ENCODE data around the gene CELSR1.
A peak's percentile ranks its signal among the peaks of the same experiment; 100 is the strongest.

CELSR1 gene

DNA sequence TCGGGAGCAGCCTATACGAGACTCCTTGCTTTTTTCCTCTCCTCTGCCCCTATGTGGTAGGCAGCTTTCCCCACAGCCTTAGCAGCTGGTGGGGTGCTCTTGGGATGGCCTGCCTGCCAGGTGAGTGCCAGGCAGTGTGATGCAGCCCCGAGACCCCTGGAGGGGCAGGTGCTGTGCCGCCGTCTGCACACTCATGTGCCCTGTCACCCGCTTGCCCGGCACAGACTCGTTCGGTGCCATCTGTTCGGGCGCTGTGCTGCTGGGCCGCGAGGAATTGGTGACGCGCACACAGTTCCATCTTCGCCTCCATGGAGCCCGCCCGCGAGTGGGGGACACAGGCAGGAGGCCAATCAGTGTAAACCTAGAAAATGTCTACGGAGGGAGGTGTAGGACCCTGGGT lies 186.8 kb downstream of the CELSR1 start:
- Mint-ChIP-seq H3K27ac (no peak overlapping the region), H3K9me3 (no peaks in the 10 kb centered on the region), H3K4me3 (no peak overlapping the region), H3K4me1 (ENCODE audit: low read depth) (no peaks in the 10 kb centered on the region), H3K27me3 (ENCODE audit: low read depth) (no peaks in the 10 kb centered on the region), H3K36me3 (ENCODE audit: low read depth) (peaks cover 27% of the 10 kb centered on the region)

DNA sequence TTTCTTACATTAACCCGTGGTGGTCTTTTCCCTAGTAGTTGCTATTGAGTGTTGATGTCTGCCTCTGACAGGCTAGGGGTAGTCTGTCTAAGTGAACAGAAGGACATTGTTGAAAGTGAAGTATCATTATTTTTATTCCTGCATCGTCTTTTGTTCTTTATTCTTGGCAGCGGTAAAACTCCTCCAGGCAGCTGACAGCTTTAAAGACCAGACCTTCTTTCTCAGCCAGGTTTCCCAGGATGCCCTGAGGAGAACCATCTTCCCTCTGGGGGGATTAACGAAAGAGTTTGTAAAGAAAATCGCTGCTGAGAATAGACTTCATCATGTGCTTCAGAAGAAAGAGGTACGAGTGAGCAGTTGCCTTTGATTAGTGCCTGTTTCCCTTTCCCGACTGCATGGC lies 187.3 kb downstream of the CELSR1 start:
- Mint-ChIP-seq H3K4me3 (no peak overlapping the region), H3K4me1 (ENCODE audit: low read depth) (no peaks in the 10 kb centered on the region), H3K27me3 (ENCODE audit: low read depth) (no peaks in the 10 kb centered on the region), H3K9me3 (no peaks in the 10 kb centered on the region), H3K27ac (no peak overlapping the region), H3K36me3 (ENCODE audit: low read depth) (peaks cover 25% of the 10 kb centered on the region)

DNA sequence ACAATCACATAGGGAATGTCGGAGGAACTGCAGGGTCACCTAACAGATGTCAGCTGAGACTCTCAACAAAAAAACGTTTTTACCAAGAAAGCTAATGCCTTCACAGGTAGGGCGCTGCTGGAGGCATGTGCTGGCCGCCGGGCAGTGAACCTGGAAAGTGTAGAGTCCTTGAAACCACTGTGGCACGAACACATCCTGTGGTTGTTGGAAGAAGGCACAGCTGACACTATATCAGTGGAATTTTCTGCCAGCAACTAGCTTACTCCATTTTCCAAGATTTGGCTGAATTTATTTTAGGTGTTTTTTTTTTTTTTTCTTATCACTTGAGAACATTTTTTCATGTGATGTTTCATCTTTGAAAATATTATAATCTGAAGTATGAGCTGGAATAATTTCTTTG lies 187.7 kb downstream of the CELSR1 start:
- no peaks in the 10 kb centered on the region for H3K9me3 Mint-ChIP-seq
- no peaks in the 10 kb centered on the region for H3K27me3 Mint-ChIP-seq (ENCODE audit: low read depth)
- peaks cover 25% of the 10 kb centered on the region for H3K36me3 Mint-ChIP-seq (ENCODE audit: low read depth)
- no peak overlapping the region for H3K27ac Mint-ChIP-seq
- no peak overlapping the region for H3K4me3 Mint-ChIP-seq
- no peaks in the 10 kb centered on the region for H3K4me1 Mint-ChIP-seq (ENCODE audit: low read depth)

DNA sequence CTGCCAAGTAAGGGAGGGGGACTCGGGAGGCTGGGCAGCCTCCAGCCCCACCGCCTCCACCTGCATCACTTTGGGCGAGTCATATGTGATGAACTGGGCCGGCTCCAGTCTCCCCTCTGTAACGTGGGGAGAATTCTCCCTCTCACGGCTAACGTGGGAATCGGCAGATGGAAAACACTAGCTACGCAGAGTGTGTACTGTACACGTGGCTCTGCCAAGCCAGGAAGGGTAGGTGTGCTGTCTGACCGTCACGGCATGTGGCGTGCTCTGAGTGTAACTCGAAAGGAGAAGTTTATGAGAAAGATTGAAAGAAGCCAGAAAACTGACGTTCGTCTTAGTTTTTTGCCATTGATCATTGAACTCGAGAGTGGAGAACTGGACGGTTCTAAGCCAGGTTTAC lies 188.2 kb downstream of the CELSR1 start:
- Mint-ChIP-seq H3K27ac (no peak overlapping the region), H3K27me3 (ENCODE audit: low read depth) (no peaks in the 10 kb centered on the region), H3K36me3 (ENCODE audit: low read depth) (peaks cover 26% of the 10 kb centered on the region), H3K4me1 (ENCODE audit: low read depth) (no peaks in the 10 kb centered on the region), H3K9me3 (no peaks in the 10 kb centered on the region), H3K4me3 (no peak overlapping the region)

DNA sequence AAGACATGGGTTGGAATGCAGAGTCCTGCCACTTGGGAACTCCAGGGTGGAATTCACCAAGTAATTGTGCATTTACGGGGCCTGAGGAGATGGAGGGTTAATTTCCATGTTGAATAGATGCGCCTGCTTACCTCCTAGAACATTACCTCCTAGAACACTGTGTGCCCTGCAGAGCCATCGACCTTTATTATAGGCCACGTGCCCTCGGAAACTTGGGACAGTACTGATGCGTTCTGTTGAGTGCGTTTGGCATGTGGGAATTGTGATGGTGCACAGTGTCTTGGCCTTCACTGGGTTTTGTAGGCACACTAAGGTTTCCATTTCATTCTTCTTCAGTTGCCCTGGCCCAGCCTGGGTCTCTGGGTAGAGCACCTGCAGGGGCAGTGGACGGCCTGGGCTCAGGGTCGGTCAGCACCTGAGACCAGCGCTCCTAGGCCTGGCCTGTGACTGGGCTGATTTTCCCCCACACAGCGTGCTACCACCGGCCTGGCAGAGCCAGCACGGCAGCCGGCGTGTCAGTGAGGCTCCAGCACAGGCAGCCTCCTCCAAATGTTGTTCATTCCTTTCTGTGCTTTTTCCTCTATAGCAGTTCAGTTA lies 189.2 kb downstream of the CELSR1 start:
- Mint-ChIP-seq H3K4me3 (no peak overlapping the region), H3K27ac (no peak overlapping the region), H3K9me3 (no peaks in the 10 kb centered on the region), H3K4me1 (ENCODE audit: low read depth) (no peaks in the 10 kb centered on the region), H3K36me3 (ENCODE audit: low read depth) (peaks cover 25% of the 10 kb centered on the region), H3K27me3 (ENCODE audit: low read depth) (no peaks in the 10 kb centered on the region)

DNA sequence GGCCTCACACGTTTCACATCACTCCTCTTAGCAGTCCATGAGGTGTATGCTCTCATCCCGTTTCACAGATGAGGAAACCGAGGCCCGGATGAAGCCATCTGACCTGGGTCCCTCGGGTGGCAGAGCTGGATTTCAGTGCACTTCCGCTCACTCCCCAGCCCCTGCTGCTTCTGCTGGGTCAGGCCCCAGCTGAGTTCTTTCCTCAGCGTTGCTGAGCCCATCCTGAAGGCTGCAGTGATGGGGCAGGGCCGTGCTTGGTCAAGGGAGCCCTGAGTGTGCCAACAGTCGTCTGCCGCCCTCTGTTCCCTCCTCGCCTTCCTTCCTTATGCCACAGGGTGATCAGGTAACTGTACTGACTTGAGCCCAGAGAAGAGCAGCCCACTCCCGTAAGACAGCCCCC lies 189.8 kb downstream of the CELSR1 start:
- Mint-ChIP-seq H3K9me3 (no peaks in the 10 kb centered on the region), H3K36me3 (ENCODE audit: low read depth) (peaks cover 25% of the 10 kb centered on the region), H3K4me1 (ENCODE audit: low read depth) (no peaks in the 10 kb centered on the region), H3K27me3 (ENCODE audit: low read depth) (no peaks in the 10 kb centered on the region), H3K27ac (no peak overlapping the region), H3K4me3 (no peak overlapping the region)

DNA sequence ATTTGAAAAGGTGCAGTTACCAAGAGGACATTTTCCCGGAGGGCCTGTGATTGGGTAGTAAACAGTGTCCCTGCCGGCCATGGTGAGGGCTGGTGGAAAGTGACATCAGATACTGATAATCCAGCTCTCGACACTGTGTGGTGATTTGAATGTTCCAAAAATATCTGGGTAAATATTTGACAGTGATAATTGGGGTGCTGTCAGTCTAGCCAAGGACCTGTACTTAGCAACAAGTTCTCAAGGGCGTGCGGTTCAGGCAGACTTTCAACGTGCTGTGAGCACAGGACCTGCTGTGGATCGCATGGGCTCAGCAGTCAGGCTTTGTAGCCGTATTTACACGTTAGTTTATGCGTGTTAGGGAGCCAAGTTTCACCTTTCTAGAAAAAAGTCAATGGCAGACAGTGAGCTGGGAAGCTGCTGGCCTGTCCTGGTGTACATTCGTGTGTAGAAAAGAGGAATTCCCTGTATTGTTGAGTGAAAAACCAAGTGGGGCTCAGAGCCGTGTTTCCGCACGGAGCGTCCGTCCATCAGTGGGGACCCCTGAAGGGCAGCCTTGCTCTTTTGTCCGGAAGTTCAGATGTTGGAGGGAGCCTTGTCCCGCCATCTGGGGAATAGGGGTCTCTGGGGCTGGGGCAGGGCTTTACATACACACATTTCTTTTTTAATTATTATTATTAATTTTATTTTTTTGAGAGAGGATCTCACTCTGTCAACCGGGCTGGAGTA lies 190.6 kb downstream of the CELSR1 start:
- no peaks in the 10 kb centered on the region for H3K27me3 Mint-ChIP-seq (ENCODE audit: low read depth)
- no peaks in the 10 kb centered on the region for H3K4me1 Mint-ChIP-seq (ENCODE audit: low read depth)
- H3K4me3 Mint-ChIP-seq: no peak overlapping the region
- H3K36me3 Mint-ChIP-seq (ENCODE audit: low read depth): peaks cover 29% of the 10 kb centered on the region
- H3K9me3 Mint-ChIP-seq: no peaks in the 10 kb centered on the region
- H3K27ac Mint-ChIP-seq: no peak overlapping the region

DNA sequence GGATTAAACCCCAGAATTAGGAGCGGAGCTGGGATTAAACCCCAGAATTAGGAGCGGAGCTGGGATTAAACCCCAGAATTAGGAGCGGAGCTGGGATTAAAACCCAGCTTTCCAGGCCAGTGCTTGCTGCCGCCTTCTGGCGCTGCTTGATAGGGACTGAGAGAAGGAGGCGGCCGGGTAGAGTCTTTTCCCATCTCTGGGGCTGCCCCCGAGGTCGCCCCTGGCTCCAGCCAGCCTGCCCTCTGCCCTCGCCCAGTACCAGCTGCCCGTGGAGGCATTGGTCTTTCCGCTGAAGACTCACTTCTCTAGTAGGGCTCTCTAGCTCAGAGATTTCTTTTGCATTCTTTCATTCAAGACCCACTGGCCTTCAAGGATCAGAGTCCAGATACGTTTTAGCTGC lies 196.7 kb downstream of the CELSR1 start:
- Mint-ChIP-seq H3K36me3 (ENCODE audit: low read depth) (peaks cover 43% of the 10 kb centered on the region), H3K4me3 (no peak overlapping the region), H3K27ac (no peak overlapping the region), H3K4me1 (ENCODE audit: low read depth) (peaks cover 14% of the 10 kb centered on the region), H3K9me3 (no peaks in the 10 kb centered on the region), H3K27me3 (ENCODE audit: low read depth) (no peaks in the 10 kb centered on the region)

DNA sequence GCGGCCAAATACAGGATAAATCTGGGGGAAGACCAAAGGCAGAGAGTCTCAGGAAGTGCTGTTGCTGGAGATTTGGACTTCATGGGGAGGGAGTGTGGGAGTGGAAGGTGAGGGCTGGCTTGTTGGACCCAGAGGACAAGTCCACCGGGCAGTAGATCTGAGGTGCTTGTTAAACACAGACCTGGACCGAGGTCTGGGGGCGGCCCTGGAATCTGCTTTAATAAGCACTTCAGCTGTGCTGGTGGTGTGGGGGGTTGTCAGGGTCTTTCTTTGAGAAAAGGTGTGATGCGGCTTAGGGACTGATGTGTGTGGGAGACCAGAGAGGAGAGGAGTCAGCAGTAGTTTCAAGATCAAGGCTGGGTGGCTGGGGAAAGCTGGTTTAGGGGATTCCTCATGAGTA lies 197.5 kb downstream of the CELSR1 start:
- H3K27me3 Mint-ChIP-seq (ENCODE audit: low read depth): no peaks in the 10 kb centered on the region
- peaks cover 16% of the 10 kb centered on the region for H3K4me1 Mint-ChIP-seq (ENCODE audit: low read depth)
- peaks cover 43% of the 10 kb centered on the region for H3K36me3 Mint-ChIP-seq (ENCODE audit: low read depth)
- H3K9me3 Mint-ChIP-seq: no peaks in the 10 kb centered on the region
- no peak overlapping the region for H3K4me3 Mint-ChIP-seq
- no peak overlapping the region for H3K27ac Mint-ChIP-seq

DNA sequence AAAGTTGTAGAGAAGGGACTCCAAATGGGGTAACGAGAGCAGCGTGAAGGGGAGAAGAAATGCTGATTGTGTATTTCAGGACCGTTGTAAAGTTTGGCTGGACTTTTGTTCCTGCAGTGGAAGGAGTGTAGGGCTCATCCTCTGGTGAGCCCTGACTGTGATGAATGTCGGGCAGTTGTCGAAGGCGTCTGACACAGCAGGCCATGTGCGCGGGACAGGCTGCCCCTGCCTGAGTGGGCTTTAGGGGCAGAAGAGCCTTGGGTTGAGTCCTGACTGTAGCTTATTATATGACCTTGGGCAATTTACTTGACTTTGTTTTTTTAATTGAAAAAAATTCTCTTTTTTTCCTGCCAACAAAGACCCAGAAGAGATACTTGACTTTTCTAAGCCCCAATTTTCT lies 198.8 kb downstream of the CELSR1 start:
- Mint-ChIP-seq H3K9me3 (no peaks in the 10 kb centered on the region), H3K4me3 (no peak overlapping the region), H3K4me1 (ENCODE audit: low read depth) (peaks cover 16% of the 10 kb centered on the region), H3K27ac (no peak overlapping the region), H3K36me3 (ENCODE audit: low read depth) (peaks cover 42% of the 10 kb centered on the region), H3K27me3 (ENCODE audit: low read depth) (no peaks in the 10 kb centered on the region)

DNA sequence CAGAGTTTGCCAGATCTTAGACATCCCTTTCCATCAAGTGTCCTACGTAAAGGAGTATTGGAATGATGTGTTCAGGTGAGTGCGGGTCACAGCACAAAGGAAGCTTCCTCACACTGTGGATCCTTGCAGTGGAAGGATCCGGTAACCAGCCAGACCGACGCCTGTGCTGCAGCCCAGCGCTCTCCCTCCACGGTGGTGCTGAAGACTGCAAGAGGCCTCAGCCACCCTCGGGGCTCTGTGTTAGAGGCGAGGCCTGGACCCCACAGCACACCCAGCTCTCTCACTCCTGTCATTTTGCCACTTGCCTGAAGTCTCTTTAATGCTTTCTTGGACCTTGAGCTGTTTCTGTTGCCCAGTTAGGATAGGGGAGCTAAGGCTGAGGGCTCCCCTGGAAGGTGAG lies 199.6 kb downstream of the CELSR1 start:
- Mint-ChIP-seq H3K27me3 (ENCODE audit: low read depth) (no peaks in the 10 kb centered on the region), H3K36me3 (ENCODE audit: low read depth) (peaks cover 50% of the 10 kb centered on the region), H3K9me3 (no peaks in the 10 kb centered on the region), H3K4me3 (no peak overlapping the region), H3K4me1 (ENCODE audit: low read depth) (peaks cover 16% of the 10 kb centered on the region), H3K27ac (no peak overlapping the region)

DNA sequence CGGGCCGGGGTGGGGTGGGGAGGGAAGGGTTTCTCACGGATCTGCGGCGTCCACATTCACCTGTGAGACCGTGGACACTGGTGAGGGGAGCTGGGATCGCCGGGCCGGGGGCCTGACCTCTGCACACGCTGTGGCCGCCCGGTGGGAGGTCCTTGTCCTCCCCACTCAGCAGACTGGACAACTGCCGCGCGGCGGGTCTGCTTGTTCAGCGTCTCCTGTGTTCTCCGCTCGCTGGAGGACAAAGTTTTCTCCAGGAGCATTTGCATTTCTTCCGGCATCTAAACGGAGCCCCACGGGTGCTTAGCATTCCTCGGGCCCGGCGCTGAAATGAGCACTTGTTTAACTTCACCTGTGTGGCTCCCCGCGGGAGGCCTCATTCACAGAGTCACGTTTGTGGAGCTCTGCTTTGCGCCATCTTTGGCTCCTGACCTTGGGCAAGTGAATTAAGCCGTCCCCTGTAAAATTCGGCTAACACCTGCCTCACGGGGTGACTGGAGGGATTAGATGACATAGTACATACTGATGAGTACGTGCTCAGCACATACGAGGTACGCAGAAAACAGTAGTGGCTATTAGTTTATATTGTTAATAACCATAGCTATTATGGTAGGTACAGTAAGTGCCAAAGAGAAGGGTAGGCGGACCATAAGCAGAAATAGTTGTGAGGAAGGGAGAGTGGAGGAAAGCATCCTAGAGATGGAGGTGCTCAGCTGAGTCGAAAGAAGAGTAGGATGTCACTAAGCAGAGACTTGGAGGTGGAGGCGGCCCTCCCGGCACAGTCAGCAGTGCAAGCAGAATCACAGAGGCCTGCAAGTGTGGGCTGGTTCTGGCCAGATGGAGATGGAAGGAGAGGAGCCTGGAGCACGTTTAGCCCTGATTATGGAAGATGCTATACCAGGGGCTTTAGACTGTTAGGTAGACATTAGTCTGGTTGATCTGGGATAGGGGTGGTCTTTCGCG lies 201.0 kb downstream of the CELSR1 start:
- Mint-ChIP-seq H3K36me3 (ENCODE audit: low read depth) (peaks cover 44% of the 10 kb centered on the region), H3K4me3 (peak overlapping the region; percentile 95), H3K27ac (peak overlapping the region; percentile 87), H3K4me1 (ENCODE audit: low read depth) (peaks cover 16% of the 10 kb centered on the region), H3K27me3 (ENCODE audit: low read depth) (no peaks in the 10 kb centered on the region), H3K9me3 (no peaks in the 10 kb centered on the region)

DNA sequence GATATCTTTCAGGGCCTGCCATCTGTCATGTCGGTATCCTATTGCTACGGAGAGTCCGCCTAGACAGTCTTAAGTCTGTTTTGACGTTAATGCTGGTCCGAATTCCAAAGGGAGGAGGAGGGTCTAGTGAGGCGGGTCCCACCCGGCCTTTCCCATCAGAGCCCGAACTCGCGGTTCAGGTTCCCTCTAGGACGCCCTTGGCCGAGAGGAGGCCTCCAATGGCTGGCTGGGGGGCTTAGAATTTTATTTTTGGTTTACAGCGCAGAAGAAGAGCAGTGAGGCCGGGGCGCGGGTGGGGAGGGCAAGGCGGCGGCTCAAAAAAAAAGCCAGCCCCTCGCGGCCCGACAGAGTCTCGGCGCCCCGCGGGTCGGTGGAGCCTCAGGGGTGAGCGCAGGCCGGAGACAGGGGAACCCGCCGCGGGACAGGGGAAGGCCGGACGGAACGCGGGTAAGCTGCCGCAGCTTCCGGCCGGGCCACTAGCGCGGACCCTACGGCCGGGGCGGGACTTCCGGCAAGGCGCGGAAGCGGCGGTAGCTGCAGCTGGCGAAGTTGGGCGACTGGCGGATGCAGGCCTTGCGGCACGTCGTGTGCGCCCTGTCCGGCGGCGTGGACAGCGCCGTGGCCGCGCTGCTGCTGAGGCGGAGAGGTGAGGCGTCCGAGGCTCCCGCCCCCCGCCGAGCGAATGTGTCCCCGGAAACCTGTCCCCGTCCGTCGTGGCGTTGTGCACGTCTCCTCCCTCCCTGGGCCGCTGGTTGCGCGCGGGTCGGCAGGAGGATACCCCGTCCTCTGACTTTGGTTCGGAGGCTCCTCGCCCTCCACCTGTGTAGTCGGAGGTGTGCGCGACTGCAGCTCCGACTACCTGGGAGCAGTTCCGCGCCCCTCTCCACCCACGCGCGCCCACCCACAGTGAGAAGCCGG lies 202.0 kb downstream of the CELSR1 start, which contains the start of gene TRMU:
Gene TRMU (plus strand): TSS at position 514 of the 918 bp plus-strand sequence. CDS start 51 bp downstream, at position 565.
- Mint-ChIP-seq H3K27ac (peak within 1 kb of the TSS; percentile 96), H3K4me1 (ENCODE audit: low read depth) (peaks cover 16% of the 10 kb centered on the region), H3K9me3 (no peaks in the 10 kb centered on the region), H3K4me3 (peak within 1 kb of the TSS; percentile 95), H3K27me3 (ENCODE audit: low read depth) (no peaks in the 10 kb centered on the region), H3K36me3 (ENCODE audit: low read depth) (peaks cover 46% of the 10 kb centered on the region)

DNA sequence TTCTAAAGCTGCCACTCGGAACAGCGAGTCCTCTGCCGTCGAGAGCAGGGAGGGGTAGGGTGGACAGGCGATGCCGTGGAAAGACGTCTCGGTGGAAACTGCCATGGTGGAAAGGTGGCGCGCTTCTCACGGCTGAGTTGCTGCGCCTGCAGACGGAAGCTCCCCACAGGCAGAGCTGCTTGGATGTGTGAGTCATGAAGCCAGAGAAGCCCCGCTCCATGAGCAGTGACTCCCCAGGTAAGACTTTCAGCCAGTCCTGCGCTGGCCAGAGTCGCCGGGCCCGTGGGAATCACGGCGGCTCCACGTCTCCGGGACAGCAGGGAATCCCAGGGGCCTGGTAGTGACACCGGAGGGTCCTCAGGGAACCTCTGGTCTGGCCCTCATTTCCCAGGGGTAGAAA lies 205.9 kb downstream of the CELSR1 start:
- peaks cover 25% of the 10 kb centered on the region for H3K36me3 Mint-ChIP-seq (ENCODE audit: low read depth)
- H3K27ac Mint-ChIP-seq: no peak overlapping the region
- peaks cover 6% of the 10 kb centered on the region for H3K4me1 Mint-ChIP-seq (ENCODE audit: low read depth)

More for the DNA sequence above, 205.9 kb downstream of the CELSR1 start:
- H3K9me3 Mint-ChIP-seq: no peaks in the 10 kb centered on the region
- no peak overlapping the region for H3K4me3 Mint-ChIP-seq
- no peaks in the 10 kb centered on the region for H3K27me3 Mint-ChIP-seq (ENCODE audit: low read depth)

All from T-helper 1 cell treated with Interleukin-12 subunit alpha and Interleukin-12 subunit beta and Interleukin-4 antibody, amounts not matched to agents 30 μg/mL and 1 μg/mL, for 36 hours (primary cell).